NCI-H460 (cell line): ENCODE data around the gene SYT2. TPM values are rescaled to one million over a fixed set of nuclear protein-coding genes. Genes with fewer than 3 reads are reported as not detected.
"Not testable (repeated sequence)": the region's sequence is repeated elsewhere in the genome, so short reads cannot be mapped to it uniquely, and the experiment has no call there.

Experiments used
- DNase-seq: peaks from one replicate; pipeline ENCODE4 v3.0.0-alpha.2; 2016; ENCODE audit warnings: low read depth; ENCODE audit errors: extremely low read depth
- total RNA-seq: library from RNA; depleted of rRNA; stranded (reverse); fragments of >200 nt; shearing (Covaris generic); gene quantifications from 2 replicates; pipeline ENCODE4 v1.2.3, GENCODE V29; 2014

The SYT2 gene
- total RNA-seq, 1 experiment from 2014 or later: not detected

DNA sequence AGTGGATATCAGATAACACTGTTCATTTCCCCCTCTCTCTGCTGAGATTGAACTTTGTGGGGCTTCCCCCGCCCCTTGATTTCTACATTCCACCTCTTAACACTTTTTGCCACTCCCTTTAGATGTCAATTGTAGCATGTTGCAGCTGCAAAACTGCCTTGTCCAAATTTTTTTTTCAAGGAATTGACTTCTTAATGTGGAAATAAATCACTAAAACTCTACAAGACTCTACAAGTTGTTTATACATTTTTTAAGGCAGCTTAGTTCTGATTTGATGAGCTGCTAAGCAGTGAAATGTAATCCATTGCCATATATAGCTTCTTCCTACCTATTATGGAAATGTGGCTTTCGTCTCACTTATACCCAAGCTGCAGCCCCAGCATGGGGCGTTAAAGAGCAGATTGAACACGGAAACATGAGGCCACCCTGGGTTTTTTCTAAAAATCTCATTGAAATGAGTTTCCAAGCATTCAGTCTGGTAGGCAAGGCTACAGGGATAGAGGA lies 132.2 kb downstream of the SYT2 start:
- DNase-seq: no peak

DNA sequence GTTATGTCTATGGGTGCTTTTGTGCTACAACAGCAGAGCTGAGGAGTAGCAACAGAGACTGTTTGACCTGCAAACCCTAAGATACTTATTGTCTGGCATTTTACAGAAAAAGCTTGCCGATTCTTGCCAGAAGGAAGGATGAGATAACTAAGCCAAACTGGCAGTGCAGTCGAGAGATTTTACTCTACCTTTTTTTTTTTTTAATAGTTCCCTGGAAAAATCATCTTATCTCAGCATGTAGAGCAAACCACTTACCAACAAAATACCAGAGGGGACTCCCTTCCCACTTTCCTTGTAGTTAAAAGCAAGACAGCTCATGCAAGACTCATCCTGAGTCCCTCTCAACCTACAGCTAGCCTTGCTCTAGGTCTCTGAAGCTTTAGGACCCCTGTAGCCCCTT lies 132.9 kb downstream of the SYT2 start:
- no peak for DNase-seq

DNA sequence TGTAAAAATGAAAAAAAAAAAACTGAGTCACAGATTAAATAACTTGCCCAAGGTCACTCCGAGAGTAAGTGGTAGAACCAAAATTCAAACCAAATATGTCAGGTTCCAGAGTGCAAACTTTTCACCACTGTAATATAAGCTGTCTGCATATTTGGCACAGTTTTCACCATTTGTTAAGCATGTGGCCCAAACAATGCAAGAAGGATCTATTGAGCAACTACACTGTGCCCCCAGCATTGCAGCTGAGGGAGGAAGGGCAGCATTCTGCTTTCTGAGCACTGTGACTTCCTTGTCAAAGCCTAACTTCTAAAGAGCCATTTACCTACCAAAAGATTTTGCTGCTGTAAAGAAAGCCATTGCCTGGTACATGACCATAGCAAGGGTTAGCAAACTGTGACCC lies 133.4 kb downstream of the SYT2 start:
- no peak for DNase-seq

DNA sequence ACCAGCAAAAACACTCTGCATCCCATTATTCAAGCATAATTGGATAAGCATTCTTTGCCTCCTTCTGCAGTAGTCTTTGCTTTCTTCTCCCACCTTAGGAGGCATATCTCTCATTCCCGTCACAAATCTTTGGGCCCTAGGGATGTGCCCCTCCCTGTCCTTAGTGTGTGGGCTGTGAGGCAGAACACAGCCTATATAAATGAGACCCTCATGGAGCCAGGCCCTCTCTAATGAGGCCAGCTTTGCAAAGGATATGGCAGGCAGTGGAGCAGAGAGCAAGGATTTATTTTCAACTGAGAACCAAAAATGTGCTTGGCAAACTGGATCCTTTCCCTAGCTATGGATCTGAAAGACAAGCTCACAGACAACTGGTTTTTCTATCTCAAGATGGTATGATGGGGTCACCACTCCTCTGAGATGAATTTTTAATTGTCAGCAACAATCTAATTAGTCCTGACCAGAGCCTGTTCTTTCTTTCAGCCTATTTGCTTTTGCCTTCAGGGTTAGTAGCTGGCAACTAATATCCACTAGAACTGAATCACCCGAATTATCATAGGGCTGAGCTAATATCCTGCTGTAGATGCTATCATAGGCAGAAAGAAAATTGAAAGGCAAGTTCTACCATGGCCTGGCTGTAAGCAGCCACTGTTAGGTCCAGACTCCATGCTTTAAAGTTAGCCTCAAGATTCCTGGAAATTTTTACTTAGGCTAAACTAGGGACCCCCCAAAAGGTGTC lies 134.2 kb downstream of the SYT2 start:
- DNase-seq: no peak

DNA sequence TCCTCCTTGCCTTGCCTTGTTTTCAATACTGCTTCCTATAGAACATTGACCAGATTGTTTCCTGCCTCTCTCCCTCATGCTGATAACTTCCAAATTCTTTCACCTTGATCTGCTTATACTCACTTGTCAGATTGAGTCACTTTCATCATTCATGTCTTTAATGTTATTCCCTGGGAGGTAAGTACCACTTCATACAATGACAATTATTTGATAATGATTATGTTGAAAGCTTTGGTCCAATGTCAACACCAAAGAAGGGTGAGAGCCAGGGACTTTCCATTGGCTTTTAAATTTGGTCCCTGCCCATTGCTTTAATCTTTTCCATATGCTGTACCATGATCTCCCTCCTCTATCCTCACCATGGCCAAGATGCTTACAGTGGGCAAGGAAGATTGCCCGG lies 137.4 kb downstream of the SYT2 start:
- no peak for DNase-seq

DNA sequence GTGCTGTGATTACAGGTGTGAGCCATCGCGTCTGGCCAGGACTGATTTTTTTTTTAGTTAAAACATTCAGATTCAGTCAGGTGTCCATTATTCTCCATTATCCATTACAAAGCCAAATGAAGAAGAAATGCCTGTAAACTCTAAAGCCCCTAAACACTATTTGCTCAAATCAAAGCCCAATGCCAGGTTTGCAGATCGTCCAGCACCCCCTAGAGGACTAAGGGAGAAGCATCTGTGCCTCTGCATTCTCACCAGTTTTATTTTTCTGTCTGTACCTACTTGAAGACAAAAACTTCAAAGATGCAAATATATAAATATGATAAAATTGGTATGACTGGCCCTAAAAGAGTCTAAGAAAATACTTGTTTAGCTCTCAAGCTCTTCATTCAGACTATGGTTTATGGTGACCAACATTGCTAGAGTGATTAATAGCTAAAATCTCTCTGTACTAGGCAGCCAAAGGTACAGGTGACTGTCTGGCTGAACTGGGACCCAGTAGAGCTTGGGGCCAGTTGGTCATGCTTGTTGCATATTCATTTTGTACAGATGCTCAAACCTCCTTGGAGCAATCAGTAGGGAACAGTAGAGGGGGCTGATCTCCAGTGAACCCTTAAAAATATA lies 138.4 kb downstream of the SYT2 start:
- peak; percentile 45 for DNase-seq

DNA sequence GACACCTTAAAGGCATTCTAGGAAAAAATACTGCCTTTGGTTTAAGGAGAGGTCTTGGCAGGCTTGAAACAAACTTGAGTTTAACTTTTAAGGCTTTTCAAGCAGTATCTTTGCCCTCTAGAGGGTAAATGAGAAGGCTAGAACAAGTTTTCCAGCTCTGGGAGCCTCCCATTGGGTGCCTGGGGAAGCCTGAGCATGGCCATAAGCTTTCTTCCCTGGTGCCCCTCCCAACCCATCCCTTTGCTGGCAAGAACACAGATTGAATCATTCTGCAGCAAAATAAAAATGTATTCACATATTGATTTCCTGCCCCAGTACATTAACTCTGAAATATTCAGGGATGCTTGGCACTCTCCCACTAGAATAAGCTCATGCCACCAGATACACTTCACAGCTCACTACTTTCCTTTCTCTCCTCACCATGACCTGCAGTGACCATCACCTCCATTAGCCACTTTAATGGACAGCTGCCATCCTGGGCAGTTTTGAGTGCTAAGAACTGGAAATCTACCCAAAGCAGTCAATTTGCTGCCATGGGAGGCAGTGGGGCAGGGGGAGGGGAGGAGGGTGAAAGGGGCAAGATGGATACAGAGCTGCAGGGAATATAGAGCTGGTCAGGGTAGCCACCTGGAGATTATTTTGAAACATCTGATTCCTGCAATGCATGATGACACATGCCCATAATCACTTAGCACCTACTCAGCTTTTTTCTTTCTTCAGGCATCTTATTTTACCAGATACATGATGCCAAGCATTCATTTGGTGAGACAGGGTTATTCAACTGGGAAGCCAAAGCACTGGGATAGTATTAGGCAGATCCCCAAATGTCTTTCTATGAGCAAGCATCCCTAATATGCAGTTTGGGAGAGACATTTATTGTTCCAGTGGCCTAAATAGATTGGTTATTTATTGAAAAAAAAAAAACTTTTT lies 140.6 kb downstream of the SYT2 start:
- DNase-seq: no peak

DNA sequence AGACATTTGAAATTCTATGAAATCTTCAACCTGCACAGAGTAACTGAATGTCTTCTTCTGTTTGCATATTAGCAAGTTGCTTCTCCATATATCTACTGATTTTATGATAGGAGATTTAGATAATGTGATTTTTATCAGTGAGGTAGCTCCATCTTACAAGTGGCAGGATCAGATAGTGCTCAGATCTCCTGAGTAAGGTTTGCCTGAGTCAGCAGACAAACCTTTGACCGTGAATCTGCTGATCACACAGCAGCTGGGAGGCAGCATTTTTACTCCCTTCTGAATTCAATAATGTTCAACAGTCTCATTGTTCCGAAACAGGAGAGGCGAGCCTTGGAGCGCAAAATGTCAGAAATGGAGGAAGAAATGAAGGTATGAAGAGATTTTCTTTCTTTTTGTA lies 141.4 kb downstream of the SYT2 start:
- no peak for DNase-seq

DNA sequence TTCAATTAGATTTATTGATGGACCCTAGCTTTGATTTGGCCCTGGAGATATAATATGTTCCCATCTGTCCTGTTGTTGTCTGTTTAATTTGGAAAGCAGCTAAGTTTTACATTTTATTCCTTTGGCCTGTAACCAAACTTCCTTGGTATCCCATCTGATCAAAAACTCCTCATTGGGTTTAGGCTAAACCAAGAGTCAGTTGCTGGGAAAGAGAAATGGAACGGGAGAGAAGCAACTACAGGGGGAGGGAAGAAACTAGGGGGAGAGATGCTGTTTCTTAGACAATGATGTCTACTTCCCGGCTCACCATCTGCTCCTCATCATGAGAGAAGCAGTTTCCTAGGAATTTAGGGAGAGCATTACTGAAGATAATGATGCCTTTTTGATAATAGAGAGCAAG lies 141.8 kb downstream of the SYT2 start:
- no peak for DNase-seq

DNA sequence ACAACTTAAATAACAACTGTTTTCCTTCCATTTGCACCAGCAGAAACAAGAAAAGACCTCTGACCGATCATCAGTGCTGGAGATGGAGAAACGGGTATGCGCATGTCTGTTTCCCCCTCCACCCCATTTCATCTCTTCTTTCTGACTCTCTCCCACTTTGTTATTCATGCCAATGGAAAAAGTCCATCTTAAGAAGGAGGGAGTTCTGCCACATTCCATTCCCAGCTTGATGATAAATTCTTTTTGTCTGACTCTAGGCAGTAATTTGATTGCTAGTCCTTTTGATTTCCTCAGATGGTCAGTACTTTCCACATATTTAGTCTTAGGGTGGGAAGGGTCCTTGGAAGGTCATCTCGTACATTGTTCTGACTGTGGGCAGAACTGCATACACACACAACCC lies 142.5 kb downstream of the SYT2 start:
- peak; percentile 29 for DNase-seq

DNA sequence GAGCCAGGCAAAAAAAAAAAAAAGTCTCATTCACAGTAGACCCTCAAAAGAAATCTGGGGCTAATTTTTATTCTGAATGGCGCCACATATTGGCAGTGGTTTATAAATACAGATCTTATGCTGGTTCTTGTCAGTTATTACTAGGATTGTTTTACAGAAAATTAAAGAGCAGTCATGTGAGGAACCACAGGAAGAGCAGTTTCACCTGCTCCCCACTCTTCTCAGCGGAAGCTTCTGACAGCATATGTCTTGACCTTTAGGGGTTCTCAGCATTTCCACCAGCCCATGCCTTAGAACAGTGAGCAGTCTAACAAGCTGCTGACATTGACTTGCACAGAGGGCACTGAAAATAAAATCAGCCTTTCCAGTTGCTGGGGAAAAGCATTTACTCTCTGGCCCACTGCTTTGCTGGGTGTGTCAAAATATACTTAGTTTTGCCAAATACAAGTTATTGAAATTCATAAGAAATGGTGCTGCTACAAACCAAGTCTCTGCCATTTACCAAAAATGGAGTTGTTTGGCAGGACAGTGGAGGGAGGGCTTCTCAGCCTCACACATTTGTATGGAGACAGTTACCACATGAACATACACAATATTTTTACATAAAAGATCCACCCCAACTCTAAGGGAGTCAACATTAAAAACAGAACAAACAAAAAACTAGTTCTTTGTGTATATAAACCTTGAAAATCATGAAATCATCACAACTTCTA lies 144.2 kb downstream of the SYT2 start:
- no peak for DNase-seq

DNA sequence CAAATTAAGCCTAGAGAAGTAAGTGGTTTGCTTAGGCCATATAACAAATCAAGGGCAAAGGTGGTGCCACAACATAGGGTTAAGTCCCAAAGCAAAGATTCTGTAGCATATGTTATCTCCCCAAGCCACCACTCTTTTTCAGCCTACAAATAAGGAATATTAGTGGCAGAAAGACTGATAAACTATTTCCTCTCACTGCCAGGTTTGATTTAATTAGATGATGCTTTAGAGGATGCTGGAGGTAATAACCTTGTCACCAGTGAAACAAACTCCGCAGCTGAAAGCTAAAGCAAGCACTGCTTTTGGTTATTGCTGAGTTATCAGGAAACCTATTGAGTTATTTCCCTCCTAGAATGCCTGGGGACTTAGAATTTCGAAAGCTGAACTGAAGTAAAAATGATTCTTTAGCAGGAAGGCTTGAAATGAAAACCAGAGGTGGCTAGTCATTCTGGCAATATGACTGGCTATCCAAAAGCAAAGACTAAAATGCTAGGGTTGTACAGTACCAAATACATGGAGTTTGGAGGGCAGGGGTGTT lies 145.2 kb downstream of the SYT2 start:
- DNase-seq: no peak

DNA sequence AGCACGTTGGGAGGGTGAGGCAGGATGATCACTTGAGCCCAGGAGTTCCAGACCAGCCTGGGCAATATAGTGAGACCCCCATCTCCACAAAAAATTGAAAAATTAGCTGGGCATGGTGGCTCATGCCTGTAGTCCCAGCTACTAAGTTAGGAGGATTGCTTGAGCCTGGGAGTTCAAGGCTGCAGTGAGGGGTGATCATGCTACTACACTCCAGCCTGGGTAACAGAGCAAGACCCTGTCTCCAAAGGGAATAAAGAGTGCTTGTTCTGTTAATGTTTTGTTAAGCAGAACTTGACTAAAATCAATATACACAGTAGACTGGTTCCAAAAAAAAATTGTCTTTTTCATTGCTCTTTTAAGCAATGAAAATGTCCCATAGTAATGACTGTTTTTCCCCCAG lies 146.4 kb downstream of the SYT2 start:
- DNase-seq: no peak

DNA sequence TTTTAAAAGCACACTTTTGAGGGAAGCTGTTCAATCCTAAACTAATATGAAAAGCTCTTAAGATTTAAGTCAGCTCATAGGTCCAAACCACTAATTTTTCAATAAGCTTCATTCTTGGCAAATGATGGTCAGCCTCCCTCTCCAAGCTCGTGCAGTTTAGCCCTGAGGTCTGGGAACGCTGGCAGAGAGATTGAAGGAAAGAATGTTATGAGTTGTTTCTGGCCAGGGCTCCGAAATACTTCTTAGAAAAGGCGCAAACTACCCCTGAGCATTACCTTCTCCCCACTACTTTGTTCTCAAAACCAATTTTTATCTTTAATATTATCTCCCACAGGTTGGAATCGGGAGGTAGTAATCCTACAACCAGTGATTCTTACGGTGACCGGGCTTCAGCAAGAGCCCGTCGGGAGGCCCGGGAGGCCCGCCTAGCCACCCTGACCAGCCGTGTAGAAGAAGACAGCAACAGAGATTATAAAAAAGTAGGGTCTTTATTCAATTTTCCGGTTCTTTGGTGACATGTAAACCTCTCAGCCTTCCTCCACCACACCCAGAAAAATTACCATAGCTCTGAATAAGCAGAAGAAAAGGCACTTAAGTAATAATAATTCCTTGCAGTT lies 147.7 kb downstream of the SYT2 start:
- DNase-seq: no peak

DNA sequence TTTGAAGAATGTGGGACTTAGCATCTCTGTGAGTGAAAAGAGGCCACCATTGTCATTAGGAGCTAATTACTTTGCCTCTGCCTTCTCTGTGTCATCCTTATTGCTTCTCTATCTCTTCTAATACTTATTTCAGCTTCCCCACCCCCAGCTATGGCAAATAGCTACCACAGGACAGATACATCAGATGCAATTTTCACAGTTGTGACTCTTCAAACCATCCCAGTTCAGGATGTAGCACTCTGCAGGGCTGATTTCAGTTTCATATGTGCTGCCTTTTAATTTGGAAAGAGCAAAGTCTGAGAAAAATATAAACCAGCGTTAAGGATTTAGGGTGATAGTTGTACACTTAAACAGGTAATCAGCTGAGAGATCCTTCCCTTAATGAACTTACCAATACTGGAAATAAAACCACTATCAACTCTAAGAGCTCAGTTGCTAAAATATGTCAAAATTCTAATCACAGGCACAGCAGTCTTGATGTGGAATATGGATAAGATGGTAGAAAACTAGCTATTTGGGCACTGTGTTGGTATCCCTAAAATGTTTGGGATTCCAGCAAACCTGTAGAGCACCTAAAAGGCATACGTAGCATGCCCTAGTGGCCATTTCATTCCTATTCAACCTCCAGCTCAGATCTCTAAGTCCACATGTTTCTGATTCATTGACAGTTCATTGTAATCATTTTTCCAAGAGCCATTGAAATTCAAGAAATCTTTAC lies 148.4 kb downstream of the SYT2 start:
- DNase-seq: no peak

DNA sequence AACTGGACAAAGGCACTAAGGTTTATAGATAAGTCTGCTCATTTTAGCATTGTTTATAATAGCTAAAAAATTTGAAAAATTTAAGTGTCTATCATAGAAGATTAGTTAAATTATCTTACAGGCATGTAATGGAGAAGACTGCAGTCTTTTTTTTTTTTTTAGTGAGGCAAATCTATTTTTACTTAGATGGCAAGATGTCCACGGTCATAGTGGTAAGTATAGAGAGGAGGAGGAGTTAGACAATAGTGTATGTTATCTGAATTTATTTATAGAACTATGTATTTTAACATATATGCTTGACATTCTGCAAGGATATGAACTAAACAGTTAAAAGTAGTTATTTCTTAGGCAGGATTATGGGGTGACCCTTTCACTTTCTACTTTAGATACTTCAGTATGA lies 149.0 kb downstream of the SYT2 start:
- DNase-seq: no peak

DNA sequence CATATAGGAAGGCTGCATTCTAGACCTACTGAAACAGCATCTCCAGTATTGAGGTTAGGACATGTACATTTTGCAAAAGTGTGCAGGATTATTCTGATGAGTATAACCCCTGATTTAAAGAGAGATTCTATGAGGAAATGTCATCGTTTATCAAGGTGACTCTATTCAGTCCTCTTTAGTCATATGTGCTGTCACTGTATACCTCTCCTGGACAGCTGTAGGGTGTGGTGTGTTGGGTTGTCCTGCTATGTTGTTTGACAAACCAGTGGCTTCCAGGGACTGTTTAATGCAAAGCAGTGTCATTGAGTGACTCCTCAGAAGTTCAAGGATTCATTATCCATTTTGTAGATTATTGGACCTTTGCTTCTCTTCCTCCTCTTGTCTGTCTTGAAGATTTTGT lies 152.6 kb downstream of the SYT2 start:
- not testable (repeated sequence) for DNase-seq

DNA sequence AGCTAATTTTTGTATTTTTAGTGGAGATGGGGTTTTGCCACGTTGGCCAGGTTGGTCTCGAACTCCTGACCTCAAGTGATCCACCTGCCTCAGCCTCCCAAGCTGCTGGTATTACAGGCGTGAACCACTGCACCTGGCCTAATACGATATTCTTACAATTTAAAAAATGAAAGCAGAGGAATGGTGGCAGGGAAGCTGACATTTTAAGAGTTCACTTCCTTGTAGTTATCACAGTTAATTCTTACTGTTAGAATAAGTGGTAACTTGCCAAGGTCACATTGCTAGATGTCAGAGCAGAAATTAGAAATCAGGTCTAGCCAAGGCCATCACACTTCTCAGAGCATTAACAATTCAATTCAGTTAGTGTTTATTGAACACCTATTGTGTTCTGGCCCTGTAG lies 154.2 kb downstream of the SYT2 start:
- not testable (repeated sequence) for DNase-seq

DNA sequence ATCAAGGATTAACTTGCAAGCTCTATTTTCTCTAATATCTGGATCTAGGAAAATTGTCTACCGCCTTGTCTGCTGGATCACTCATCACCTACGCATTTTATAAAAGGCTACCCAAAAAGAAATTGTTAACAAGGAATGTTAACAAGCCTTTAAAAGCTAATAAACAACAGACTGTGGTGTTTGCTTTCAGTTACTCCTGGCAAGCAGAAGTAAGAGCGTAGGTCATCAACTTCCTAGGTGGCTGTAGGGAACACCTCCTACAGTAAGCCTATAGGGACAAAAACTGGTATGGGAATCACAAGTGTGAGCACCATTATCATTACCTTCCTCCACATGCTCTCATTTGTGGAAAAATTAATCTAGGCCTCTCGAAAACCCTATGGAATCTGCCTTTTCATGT lies 155.6 kb downstream of the SYT2 start:
- not testable (repeated sequence) for DNase-seq
